Keratinocyte (primary cell): ENCODE data around the gene CASP7.

ENCODE experiments used
- CTCF ChIP-seq, 3 experiments: IDR thresholded peaks in 1 of 3; conservative IDR thresholded peaks in 1 of 3; optimal IDR thresholded peaks in 1 of 3; 2 replicates in 2 of 3; 3 replicates in 1 of 3; pipeline versions ENCODE3 to v1.5.1; 2011; ENCODE audit warnings: low read length in 3 of 3, mild to moderate bottlenecking in 3 of 3, moderate library complexity in 2 of 3, control low read depth in 1 of 3, inconsistent platforms in 1 of 3; ENCODE audit not compliant: insufficient read depth in 2 of 3; ENCODE audit errors: extremely low read depth in 1 of 3
- EZH2 ChIP-seq: IDR thresholded peaks from one replicate; pipeline ENCODE4 v1.6.1; 2012; ENCODE audit warnings: inconsistent platforms, mild to moderate bottlenecking, low read length, moderate library complexity

GRCh38 chr10:113643183-113643582, 36.5 kb upstream of the CASP7 start:
- TF ChIP-seq CTCF (optimal IDR thresholded peaks at IDR 0.05 in 1 of 3, IDR thresholded peaks at IDR 0.05 in 1 of 3, conservative IDR thresholded peaks at IDR 0.05 in 1 of 3; ENCODE audit: extremely low read depth in 1 of 3, insufficient read depth in 2 of 3, low read length in 3 of 3) = no peak
- TF ChIP-seq EZH2 = no peak
